VCaP (cell line): ENCODE data around the gene LRRC58.

ENCODE experiments used
- H3K27ac ChIP-seq: fragments of 450-650 bp; 2 replicates; pipeline ENCODE4 v1.5.1; 2017
- CTCF ChIP-seq: fragments of 450-650 bp; conservative IDR thresholded peaks from 2 replicates; pipeline ENCODE4 v1.5.1; 2017; ENCODE audit warnings: mild to moderate bottlenecking, moderate library complexity

Gene LRRC58

GRCh38 chr3:120353463-120353862 lies 4.3 kb upstream of the LRRC58 start:
- TF ChIP-seq CTCF = no peak
- H3K27ac ChIP-seq = no peak overlapping the region

GRCh38 chr3:120352017-120352416 lies 2.9 kb upstream of the LRRC58 start:
- H3K27ac ChIP-seq = no peak overlapping the region
- no peak for TF ChIP-seq CTCF

GRCh38 chr3:120350401-120350941 lies 1.3 kb upstream of the LRRC58 start:
- TF ChIP-seq CTCF = no peak
- H3K27ac ChIP-seq = peak overlapping the region; percentile 92

- no peak for TF ChIP-seq CTCF
- peak overlapping the region; percentile 92 for H3K27ac ChIP-seq
Measured at GRCh38 chr3:120349855-120350125, 636 bp upstream of the LRRC58 start.

GRCh38 chr3:120348065-120348990 lies 826 bp downstream of the LRRC58 start:
- peak overlapping the region; percentile 92 for H3K27ac ChIP-seq
- no peak for TF ChIP-seq CTCF

- no peak for TF ChIP-seq CTCF
Measured at GRCh38 chr3:120344349-120344748, 4.8 kb downstream of the LRRC58 start.

GRCh38 chr3:120341658-120342346 lies 7.4 kb downstream of the LRRC58 start:
- H3K27ac ChIP-seq = no peak overlapping the region
- TF ChIP-seq CTCF = no peak

More at GRCh38 chr3:120344349-120344748, 4.8 kb downstream of the LRRC58 start:
- no peak overlapping the region for H3K27ac ChIP-seq
